Activated naive CD8-positive, alpha-beta T cell (primary cell): ENCODE results near the gene CLPTM1.
A peak's percentile ranks its signal among the peaks of the same experiment; 100 is the strongest.

Source experiments
- H3K27ac Mint-ChIP-seq: one replicate; pipeline ENCODE4 v1.8.0; 2021; ENCODE audit warnings: mixed read lengths
- H3K27me3 Mint-ChIP-seq: one replicate; pipeline ENCODE4 v1.8.0; 2021; ENCODE audit warnings: mixed read lengths
- H3K36me3 Mint-ChIP-seq: one replicate; pipeline ENCODE4 v1.8.0; 2021; ENCODE audit warnings: mixed read lengths
- H3K4me1 Mint-ChIP-seq: one replicate; pipeline ENCODE4 v1.8.0; 2021; ENCODE audit warnings: low read depth, mixed read lengths
- H3K4me3 Mint-ChIP-seq: one replicate; pipeline ENCODE4 v1.8.0; 2021; ENCODE audit warnings: mild to moderate bottlenecking, mixed read lengths
- H3K9me3 Mint-ChIP-seq: one replicate; pipeline ENCODE4 v1.8.0; 2021; ENCODE audit warnings: low read depth, mixed read lengths

The CLPTM1 gene

DNA sequence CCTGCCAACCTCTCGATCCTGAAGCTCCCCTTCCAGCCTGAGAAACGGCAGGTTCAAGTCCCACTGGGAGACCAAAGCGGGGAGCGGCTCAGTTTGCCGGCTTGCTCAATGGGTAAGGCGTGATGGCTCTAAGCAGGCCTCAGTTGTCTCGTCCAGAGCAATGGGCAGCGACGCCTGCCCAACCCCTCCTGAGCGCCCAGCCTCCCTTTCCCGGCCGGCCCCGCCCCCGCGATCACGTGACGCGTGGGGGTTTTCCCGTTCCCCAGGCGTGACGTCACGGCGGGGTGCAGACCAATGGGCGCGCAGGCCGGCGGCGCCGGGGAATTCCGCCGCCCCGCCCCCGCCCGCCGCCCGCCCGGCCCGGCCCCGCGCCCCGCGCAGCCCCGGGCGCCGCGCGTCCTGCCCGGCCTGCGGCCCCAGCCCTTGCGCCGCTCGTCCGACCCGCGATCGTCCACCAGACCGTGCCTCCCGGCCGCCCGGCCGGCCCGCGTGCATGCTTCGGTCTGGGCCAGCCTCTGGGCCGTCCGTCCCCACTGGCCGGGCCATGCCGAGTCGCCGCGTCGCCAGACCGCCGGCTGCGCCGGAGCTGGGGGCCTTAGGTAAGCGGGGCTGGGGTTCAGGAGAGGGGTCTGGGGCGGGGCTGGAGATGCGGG, 46.0 kb downstream of the CLPTM1 start, which contains the start of gene RELB:
Gene RELB, plus strand, starts transcription at position 378 of the 653 bp plus-strand sequence. Its CDS starts 116 bp downstream, at position 494.
- Mint-ChIP-seq H3K4me3 (peak within 1 kb of the TSS; percentile 95), H3K4me1 (peaks cover 14% of the 10 kb centered on the region), H3K9me3 (no peaks in the 10 kb centered on the region), H3K36me3 (peaks cover 2% of the 10 kb centered on the region), H3K27ac (peak within 1 kb of the TSS; percentile 99), H3K27me3 (no peaks in the 10 kb centered on the region)

DNA sequence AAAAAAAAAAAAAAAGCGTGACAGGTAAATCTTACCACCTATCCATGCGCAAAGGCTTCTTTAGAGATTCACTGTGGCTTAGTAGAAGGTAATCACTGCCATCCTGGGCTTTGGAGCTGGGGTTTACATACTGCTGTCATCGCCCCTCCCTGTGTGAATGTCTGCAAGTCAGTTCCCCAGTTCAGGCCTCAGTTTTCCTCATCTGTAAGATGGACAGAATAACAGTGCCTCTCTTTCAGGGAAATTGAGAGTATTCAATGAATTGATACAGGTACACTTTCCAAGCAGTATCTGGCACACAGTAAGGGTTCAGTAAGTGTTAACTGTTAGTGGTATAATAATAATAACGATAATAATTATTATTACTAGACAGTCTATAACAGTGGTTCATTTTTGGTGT, 48.3 kb downstream of the CLPTM1 start:
- Mint-ChIP-seq H3K4me3 (peak overlapping the region; percentile 57), H3K27ac (no peak overlapping the region), H3K27me3 (no peaks in the 10 kb centered on the region), H3K36me3 (peaks cover 2% of the 10 kb centered on the region), H3K9me3 (no peaks in the 10 kb centered on the region), H3K4me1 (peaks cover 14% of the 10 kb centered on the region)

DNA sequence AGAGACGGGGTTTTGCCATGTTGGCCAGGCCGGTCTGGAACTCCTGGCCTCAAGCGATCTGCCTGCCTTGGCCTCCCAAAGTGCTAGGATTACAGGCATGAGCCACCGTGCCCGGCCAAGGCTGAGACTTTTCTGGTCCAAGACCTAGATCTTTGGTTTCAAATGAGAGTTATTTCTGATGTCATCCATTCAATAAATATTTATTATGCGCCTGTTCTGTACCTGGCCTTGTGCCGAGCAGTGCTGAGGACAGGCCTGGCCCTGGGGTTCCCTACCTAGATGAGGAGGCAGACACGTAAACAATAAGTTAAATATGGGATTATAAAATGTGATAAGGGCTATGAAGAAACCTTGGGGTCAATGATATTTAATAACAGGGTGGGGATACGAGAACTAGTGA, 50.6 kb downstream of the CLPTM1 start:
- Mint-ChIP-seq H3K9me3 (no peaks in the 10 kb centered on the region), H3K27me3 (no peaks in the 10 kb centered on the region), H3K4me3 (no peak overlapping the region), H3K4me1 (peaks cover 9% of the 10 kb centered on the region), H3K36me3 (peaks cover 4% of the 10 kb centered on the region), H3K27ac (no peak overlapping the region)

DNA sequence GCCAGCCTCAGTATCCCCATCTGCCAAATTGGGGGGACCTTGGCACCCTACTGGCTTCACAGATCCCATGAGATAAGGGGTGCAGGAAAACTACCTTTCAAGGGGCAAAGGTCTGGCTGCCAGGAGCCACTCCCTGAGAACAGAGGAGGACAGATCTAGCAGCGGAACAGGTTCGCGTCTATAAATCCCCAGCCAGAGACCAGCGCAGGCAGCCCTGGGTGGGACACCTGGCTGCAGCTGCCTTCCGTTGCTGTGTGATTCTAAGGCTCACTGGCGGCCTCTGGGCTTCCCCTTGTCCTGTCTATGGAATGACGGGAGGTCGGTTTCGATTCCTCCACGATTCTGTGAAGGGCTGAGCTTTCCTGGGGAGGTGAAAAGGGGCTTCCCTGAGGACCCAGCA, 53.4 kb downstream of the CLPTM1 start:
- H3K27ac Mint-ChIP-seq = no peak overlapping the region
- no peaks in the 10 kb centered on the region for H3K27me3 Mint-ChIP-seq
- peaks cover 2% of the 10 kb centered on the region for H3K4me1 Mint-ChIP-seq
- no peaks in the 10 kb centered on the region for H3K9me3 Mint-ChIP-seq
- no peak overlapping the region for H3K4me3 Mint-ChIP-seq
- peaks cover 2% of the 10 kb centered on the region for H3K36me3 Mint-ChIP-seq

DNA sequence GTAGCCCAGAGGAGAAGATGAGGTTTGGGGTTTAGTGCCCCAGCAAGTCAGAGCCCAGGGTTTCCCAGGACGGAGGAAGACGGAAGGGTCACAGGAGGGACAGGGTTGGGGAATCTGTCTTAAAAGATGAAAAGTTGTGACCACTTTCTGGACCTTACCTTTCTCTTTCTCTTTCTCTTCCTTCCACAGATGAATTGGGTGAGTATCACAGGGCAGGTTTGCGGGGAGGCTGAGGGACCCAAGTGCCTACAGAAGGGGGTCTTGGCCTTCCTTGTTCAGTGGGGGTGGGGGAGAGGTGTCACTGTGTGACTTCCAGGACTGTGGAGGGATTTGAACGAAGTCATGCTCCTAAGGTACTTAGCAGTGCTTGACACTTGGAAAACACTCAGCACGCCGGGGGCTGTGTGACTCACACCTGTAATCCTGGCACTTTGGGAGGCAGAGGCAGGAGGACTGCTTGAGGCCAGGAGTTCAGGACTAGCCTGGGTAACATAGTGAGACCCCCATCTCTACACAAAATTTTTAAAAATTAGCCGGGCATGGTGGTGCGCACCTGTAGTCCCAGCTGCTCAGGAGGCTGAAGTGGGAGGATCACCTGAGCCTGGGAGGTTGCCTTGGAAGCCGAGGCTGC, 54.6 kb downstream of the CLPTM1 start:
- H3K4me1 Mint-ChIP-seq = peaks cover 2% of the 10 kb centered on the region
- H3K4me3 Mint-ChIP-seq = no peak overlapping the region
- H3K27me3 Mint-ChIP-seq = no peaks in the 10 kb centered on the region
- H3K36me3 Mint-ChIP-seq = peaks cover 2% of the 10 kb centered on the region
- no peaks in the 10 kb centered on the region for H3K9me3 Mint-ChIP-seq
- H3K27ac Mint-ChIP-seq = no peak overlapping the region

DNA sequence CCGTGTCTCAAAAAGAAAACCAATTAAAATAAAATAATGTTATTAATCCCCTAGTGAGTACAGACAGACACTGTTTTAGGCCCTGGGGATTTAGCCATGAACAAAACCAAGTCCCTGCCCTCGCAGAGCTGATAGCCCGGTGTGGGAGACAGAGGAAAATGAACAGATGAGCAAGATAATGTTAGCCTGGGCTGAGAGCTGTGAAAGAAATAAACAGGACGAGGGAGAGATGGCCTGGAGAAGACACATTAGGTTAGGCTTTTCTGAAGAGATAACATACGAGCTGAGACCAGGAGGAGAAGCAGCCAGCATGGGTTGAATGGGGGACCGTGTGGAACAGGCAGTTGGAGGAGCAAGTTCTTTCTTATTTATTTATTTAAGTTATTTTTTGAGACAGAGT, 55.1 kb downstream of the CLPTM1 start:
- Mint-ChIP-seq H3K4me1 (peaks cover 2% of the 10 kb centered on the region), H3K27me3 (no peaks in the 10 kb centered on the region), H3K4me3 (no peak overlapping the region), H3K36me3 (peaks cover 2% of the 10 kb centered on the region), H3K9me3 (no peaks in the 10 kb centered on the region), H3K27ac (no peak overlapping the region)

DNA sequence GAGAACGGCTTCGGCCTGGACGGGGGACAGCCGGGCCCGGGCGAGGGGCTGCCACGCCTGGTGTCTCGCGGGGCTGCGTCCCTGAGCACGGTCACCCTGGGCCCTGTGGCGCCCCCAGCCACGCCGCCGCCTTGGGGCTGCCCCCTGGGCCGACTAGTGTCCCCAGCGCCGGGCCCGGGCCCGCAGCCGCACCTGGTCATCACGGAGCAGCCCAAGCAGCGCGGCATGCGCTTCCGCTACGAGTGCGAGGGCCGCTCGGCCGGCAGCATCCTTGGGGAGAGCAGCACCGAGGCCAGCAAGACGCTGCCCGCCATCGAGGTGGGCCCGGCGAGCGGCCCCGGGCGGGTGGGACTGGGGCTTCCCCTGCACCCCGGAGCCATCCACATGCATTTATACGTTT, 56.8 kb downstream of the CLPTM1 start:
- Mint-ChIP-seq H3K27ac (no peak overlapping the region), H3K4me1 (peaks cover 6% of the 10 kb centered on the region), H3K9me3 (no peaks in the 10 kb centered on the region), H3K4me3 (no peak overlapping the region), H3K36me3 (peaks cover 2% of the 10 kb centered on the region), H3K27me3 (no peaks in the 10 kb centered on the region)

DNA sequence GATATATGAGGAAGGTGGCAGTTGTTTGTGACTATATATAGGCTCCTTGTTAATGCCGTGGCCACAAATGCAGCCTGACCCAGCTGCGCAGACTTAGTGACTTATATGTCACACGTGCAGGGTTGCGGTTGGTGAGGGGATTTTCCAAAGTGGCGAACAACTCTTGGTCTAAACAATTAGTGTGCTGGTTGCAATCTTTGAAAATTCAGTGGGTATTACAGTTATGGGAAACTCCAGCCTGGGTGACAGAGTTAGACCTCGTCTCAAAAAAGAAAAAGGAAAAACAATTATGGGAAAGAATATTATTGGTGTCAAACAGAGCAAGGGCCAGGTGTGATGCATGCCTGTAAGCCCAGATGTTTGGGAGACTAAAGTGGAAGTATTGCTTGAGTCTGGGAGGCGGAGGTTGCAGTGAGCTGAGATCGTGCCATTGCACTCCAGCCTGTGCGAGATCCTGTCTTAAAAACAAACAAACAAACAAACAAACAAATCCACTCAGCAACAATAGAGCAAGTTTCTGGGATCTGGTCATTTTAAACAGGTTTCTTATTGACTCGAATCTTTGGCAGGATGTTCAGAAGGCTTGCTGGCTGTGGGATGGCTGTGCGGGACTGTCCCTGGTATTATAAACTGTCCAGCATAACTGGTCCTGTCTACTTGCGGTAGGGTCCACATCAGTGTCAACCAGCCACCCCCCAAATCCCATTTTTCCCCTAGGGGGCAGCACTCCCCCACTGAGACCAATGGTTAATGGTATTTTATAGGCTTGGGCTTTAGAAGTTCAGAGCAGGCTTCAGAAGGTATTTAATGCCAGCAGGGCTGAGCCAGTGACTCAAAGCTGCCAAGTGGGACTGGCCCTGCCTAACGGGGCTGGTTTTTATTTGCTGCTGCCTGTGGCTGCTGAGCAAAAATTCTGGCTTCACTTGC, 61.5 kb downstream of the CLPTM1 start:
- peaks cover 8% of the 10 kb centered on the region for H3K4me1 Mint-ChIP-seq
- no peaks in the 10 kb centered on the region for H3K27me3 Mint-ChIP-seq
- H3K4me3 Mint-ChIP-seq = peak overlapping the region; percentile 51
- H3K36me3 Mint-ChIP-seq = no peaks in the 10 kb centered on the region
- H3K9me3 Mint-ChIP-seq = no peaks in the 10 kb centered on the region
- H3K27ac Mint-ChIP-seq = peak overlapping the region; percentile 55

DNA sequence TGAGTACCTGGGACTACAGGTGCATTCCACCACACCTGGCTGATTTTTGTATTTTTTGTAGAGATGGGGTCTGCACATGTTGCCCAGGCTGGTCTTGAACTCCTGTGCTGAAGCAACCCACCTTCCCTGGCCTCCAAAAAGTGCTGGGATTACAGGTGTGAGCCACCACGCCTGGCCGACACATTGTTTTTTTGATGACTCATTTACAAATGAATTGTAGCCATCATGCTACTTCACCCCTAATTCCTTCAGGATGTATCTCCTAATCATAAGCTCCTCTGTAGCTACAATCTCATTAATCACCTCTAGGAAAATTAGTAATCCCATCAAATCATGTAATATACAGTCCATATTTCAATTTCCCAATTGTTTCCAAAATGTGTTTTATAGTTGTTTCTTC, 64.0 kb downstream of the CLPTM1 start:
- Mint-ChIP-seq H3K27ac (no peak overlapping the region), H3K27me3 (no peaks in the 10 kb centered on the region), H3K4me1 (peaks cover 8% of the 10 kb centered on the region), H3K4me3 (no peak overlapping the region), H3K36me3 (no peaks in the 10 kb centered on the region), H3K9me3 (no peaks in the 10 kb centered on the region)

DNA sequence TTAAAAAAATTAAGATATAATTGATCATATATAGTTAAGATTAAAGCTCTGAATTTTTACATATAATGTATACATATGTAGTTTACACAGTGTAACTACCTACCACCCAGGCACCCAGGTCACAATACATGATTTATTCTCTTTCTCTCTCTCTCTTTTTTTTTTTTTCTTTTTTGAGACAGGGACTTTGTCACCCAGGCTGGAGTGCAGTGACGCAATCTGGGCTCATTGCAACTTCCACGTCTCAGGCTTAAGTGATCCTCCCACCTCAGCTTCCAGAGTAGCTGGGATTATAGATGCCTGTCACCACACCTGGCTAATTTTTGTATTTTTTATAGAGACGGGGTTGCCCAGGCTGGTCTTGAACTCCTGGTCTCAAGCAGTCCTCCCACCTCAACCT, 64.9 kb downstream of the CLPTM1 start:
- H3K9me3 Mint-ChIP-seq = no peaks in the 10 kb centered on the region
- no peaks in the 10 kb centered on the region for H3K36me3 Mint-ChIP-seq
- no peak overlapping the region for H3K4me3 Mint-ChIP-seq
- no peaks in the 10 kb centered on the region for H3K27me3 Mint-ChIP-seq
- peaks cover 8% of the 10 kb centered on the region for H3K4me1 Mint-ChIP-seq
- no peak overlapping the region for H3K27ac Mint-ChIP-seq

DNA sequence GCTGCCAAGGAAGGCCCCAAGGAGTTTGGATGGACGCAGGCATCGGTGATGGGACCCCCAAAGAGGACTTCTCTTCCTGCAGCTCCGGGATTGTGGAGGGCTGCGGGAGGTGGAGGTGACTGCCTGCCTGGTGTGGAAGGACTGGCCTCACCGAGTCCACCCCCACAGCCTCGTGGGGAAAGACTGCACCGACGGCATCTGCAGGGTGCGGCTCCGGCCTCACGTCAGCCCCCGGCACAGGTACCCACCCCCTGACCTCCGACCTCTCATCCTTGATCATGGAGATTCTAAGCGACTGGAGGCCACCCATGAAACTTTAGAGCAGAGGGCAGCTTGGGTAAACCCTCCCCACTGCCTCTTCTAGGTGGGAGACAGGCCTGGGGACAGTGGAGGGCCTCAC, 66.8 kb downstream of the CLPTM1 start:
- Mint-ChIP-seq H3K9me3 (no peaks in the 10 kb centered on the region), H3K27me3 (no peaks in the 10 kb centered on the region), H3K36me3 (no peaks in the 10 kb centered on the region), H3K27ac (no peak overlapping the region), H3K4me3 (no peak overlapping the region), H3K4me1 (peaks cover 2% of the 10 kb centered on the region)

DNA sequence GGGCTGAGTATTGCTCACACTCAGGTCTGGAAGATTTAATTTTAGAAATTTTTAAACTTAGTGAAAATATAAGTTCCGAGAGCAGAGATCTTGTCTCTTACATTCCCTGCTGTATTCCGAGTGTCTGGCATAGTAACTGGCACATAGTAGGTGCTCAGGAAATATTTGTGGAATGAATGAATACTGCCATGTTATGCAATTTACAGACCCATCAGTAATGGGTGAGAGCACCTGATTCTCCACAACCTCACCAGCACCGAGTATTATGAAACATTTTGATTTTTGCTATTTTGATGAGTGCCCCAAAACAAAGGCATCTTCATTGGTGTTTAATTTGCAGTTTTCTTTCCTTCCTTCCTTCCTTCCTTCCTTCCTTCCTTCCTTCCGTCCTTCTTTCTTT, 67.9 kb downstream of the CLPTM1 start:
- Mint-ChIP-seq H3K9me3 (no peaks in the 10 kb centered on the region), H3K36me3 (peaks cover 4% of the 10 kb centered on the region), H3K4me1 (no peaks in the 10 kb centered on the region), H3K27ac (no peak overlapping the region), H3K27me3 (no peaks in the 10 kb centered on the region), H3K4me3 (no peak overlapping the region)

DNA sequence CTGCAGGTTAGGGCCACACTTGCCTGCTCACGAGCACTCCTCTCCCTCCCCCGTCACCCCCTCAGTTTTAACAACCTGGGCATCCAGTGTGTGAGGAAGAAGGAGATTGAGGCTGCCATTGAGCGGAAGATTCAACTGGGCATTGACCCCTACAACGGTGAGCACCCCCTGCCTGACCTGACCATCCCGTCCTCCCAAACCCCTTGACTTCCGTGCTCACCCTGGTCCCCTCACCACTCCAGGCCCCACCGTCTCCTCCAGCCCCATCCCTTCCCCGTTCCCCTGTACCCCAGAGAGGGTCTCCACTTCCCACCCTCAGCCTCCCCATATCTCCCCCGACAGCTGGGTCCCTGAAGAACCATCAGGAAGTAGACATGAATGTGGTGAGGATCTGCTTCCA, 70.1 kb downstream of the CLPTM1 start:
- H3K36me3 Mint-ChIP-seq = peaks cover 4% of the 10 kb centered on the region
- no peak overlapping the region for H3K4me3 Mint-ChIP-seq
- no peak overlapping the region for H3K27ac Mint-ChIP-seq
- no peaks in the 10 kb centered on the region for H3K9me3 Mint-ChIP-seq
- no peaks in the 10 kb centered on the region for H3K4me1 Mint-ChIP-seq
- no peaks in the 10 kb centered on the region for H3K27me3 Mint-ChIP-seq

DNA sequence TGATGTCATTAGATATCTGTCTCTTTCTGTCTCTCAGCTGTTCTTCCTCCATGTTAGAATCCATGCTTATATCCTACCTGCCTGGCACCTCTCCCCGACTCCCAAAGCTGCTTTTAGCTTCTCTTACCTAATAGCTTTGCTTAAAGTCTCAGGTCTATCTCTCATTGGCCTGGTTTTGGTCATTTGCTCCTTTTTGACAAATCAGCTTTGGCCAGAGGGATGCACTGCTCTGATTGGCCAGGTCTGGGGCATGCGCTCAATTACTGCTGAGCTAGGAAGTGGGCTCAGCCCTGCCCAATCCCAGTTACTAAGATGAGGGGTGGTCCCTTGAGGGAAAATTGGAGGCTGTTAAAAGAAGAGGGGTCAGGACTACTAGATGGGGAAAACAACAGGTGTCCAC, 72.2 kb downstream of the CLPTM1 start:
- Mint-ChIP-seq H3K36me3 (peaks cover 4% of the 10 kb centered on the region), H3K9me3 (no peaks in the 10 kb centered on the region), H3K4me3 (no peak overlapping the region), H3K4me1 (no peaks in the 10 kb centered on the region), H3K27me3 (no peaks in the 10 kb centered on the region), H3K27ac (no peak overlapping the region)

DNA sequence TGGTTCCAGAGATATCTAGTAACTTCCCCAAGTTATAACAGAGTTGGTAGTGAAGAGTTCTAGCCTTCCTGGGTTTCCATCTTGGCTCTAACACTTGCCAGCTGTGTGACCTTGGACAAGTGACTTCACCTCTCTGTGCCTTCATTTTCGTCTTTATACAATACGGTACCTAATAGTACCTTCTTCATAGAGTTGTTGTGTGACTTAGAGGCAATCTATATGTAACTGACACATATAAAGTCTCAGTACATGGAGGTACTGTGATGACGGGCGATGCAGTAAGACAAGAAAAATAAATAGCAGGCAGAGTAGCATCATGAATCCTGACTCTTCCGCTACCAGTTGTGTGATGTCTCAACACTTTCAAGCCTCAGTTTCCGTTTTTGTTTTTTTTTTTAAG, 75.6 kb downstream of the CLPTM1 start:
- Mint-ChIP-seq H3K4me3 (no peak overlapping the region), H3K27me3 (no peaks in the 10 kb centered on the region), H3K4me1 (no peaks in the 10 kb centered on the region), H3K27ac (no peak overlapping the region), H3K36me3 (peaks cover 10% of the 10 kb centered on the region), H3K9me3 (no peaks in the 10 kb centered on the region)
